GM21381 (cell line): ENCODE results near the gene HSPA5.
"Not testable (repeated sequence)": the region's sequence is repeated elsewhere in the genome, so short reads cannot be mapped to it uniquely, and the experiment has no call there.

Experiments
- ATAC-seq: cut with Tn5 transposase; IDR thresholded peaks from one replicate; pipeline ENCODE4 v1.9.1; 2021; ENCODE audit warnings: mild to moderate bottlenecking, moderate library complexity; ENCODE audit not compliant: unreplicated experiment

Gene HSPA5

DNA sequence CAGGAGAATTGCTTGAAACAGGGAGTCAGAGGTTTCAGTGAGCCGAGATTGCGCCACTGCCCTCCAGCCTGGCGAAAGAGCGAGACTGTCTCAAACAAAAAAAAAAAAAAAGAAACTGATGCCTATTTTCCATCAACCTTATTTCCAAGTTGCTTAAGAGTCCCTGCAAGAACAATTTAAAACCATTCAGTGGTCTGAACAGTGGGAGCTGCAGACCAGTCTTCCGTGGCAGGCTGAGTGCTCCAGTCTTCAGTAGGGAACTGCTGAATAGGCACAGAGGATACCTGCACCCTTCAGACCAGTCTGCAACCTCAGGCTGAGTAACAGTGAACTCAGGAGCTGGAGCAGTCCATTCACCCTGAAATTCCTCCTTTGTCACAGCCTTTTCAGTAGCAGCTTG is 46.7 kb downstream of the HSPA5 start:
- ATAC-seq: not testable (repeated sequence)

DNA sequence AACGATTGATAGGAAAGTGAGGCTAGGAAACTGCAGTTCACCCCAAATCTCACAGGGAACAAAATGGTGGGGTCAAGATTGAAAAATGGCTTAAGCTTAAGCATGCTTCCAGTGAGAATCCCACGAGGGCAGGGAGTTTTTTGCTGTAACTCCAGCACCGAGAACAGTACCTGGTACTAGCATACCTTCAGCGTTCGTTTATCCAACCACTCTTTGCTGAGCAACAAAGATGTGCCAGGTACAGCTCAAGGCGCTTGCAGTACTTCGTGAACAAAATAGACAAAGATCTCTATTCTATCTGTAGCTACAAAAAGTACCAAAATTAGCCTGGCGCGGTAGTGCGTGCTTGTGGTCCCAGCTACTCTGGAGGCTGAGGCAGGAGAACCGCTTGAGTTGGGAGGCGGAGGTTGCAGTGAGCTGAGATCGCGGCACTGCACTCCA is 50.8 kb downstream of the HSPA5 start:
- ATAC-seq: no peak

DNA sequence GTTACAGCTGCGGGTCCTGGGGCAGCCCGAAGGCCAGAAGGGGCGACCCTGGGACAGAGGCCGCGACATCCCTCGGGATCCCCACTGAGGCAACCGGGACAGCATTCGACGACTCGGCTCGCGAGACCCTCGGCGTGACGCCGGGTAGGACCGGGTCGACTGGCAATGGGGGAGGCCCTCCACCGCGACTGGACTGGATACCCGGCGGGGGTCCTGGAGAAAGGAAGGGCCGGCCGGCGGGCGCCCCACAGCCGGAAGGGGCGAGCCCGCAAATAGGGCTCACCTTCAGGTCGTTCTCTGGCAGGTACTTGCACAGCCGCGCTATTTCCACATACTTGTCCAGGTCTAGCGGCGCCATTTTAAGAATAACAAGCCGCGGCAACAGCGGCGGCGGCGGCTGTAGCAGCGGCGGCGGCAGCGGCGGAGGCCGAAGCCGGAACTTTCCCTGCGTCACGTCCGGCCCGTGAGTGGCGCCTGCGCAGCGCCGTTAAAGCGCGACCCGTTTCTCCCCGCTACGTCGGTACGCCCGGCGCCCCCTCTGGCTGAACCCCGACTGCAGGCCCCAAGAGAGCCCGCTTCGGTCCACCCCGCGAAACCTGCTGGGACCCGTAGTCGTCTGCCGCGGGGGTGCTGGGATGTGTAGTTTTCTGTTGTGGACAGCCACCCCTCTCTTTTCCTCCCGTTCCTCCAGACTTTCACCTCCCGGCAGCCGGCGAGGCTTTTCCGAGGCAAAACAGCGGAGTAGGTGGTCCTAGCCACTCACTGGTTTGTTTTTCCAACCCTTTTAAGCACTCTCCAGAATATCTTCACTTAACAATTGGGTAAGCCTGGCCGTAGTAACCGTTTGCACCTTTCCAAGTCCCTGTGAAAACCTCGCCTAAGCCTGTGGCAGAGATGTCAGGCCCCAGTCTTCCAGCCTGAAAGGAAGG is 51.5 kb downstream of the HSPA5 start, which contains the start of gene PPP6C:
TSS of gene PPP6C (minus strand) at position 443 of the 929 bp plus-strand sequence. CDS start at position 358, 85 bp downstream.
- peak; percentile 97 for ATAC-seq

DNA sequence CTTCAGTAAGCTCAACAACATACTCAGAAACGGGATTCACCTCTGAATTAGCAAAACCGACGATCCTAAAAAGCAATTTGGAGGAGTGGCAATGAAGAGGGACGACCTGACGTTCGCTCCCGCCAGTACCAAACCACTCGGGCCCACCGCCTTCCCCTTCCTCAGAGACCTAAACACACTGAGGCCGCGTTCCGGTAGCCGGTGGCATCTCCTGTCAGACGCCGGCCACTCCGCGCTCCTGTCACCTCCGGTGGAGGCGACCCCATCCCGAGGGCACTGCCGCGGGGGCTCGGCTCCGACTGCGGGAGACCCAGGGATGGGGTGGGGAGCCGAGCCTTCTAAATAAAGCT is 52.2 kb downstream of the HSPA5 start:
- ATAC-seq: peak; percentile 17
